H1 (cell line): Measurements from ENCODE around the gene GDPD5.

ENCODE experiments used
- EP300 ChIP-seq, 2 experiments: IDR thresholded peaks; 1 replicate in 1 of 2; 2 replicates in 1 of 2; pipeline ENCODE4 v1.6.1; 2011 to 2012; ENCODE audit warnings: low read depth in 2 of 2, low read length in 2 of 2, mild to moderate bottlenecking in 2 of 2, borderline replicate concordance in 1 of 2, inconsistent platforms in 1 of 2, moderate library complexity in 1 of 2
- YY1 ChIP-seq: IDR thresholded peaks from 2 replicates; pipeline ENCODE4 v1.6.1; 2011; ENCODE audit warnings: low read depth, mild to moderate bottlenecking, low read length
- TF ChIP-seq, protein P1 (sequence below), 3 experiments: IDR thresholded peaks; 1 replicate in 2 of 3; 2 replicates in 1 of 3; pipeline versions ENCODE4 v1.5.1 to v1.6.1; 2011; ENCODE audit warnings: low read length in 3 of 3, mild to moderate bottlenecking in 3 of 3, inconsistent platforms in 2 of 3, low read depth in 1 of 3, moderate library complexity in 1 of 3; ENCODE audit not compliant: insufficient read depth in 1 of 3; ENCODE audit errors: control extremely low read depth in 1 of 3

DNA sequence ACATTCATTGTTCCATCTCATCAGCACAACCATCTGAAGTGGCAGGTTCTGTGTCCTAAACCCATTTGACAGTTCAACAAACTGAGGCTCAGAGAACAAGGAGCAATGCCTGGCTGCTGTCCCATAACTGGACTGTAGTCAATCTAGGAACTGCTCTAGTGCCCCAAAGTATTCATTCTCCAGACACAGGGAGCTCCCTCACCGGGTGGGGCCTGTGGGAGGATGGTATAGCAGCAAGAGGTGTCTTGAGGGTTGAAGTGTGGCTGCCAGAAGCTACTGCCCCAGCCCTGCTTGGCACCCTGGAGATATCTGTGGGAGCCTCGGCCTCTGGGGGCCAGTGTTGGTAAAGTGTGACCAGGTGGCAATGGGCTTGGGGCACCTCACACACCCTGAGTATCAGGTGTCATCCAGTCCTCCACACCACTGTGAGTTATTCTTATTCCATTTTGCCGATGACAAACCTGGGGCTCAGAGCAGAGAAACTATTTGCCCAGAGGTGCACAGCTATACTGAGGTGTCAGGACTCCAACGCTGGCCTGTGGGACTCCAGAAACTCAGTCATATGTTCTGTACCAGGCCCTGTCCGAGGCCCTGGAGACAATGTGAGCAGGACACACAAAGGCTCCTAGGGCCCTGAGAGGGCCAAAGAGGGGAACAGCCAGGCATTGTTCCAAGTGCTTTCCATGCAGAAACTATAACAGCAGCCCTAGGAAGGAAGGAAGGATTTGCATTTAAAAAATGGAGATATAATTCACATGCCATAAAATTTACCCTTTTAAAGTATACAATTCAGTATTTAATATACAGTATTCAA, 46.8 kb downstream of the GDPD5 start:
- TF ChIP-seq, protein P1, sequence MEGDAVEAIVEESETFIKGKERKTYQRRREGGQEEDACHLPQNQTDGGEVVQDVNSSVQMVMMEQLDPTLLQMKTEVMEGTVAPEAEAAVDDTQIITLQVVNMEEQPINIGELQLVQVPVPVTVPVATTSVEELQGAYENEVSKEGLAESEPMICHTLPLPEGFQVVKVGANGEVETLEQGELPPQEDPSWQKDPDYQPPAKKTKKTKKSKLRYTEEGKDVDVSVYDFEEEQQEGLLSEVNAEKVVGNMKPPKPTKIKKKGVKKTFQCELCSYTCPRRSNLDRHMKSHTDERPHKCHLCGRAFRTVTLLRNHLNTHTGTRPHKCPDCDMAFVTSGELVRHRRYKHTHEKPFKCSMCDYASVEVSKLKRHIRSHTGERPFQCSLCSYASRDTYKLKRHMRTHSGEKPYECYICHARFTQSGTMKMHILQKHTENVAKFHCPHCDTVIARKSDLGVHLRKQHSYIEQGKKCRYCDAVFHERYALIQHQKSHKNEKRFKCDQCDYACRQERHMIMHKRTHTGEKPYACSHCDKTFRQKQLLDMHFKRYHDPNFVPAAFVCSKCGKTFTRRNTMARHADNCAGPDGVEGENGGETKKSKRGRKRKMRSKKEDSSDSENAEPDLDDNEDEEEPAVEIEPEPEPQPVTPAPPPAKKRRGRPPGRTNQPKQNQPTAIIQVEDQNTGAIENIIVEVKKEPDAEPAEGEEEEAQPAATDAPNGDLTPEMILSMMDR (IDR thresholded peaks at IDR 0.05; ENCODE audit: control extremely low read depth in 1 of 3, insufficient read depth in 1 of 3, low read depth in 1 of 3, low read length in 3 of 3), result no peak
- no peak for TF ChIP-seq YY1
- no peak for TF ChIP-seq EP300 (IDR thresholded peaks at IDR 0.05; ENCODE audit: borderline replicate concordance in 1 of 2, low read depth in 2 of 2, low read length in 2 of 2)
